Tongue (tissue), 1 donor: ENCODE data around the gene TMEM35A. TPM values are rescaled to one million over a fixed set of nuclear protein-coding genes. Genes with fewer than 3 reads are reported as not detected.

Experiments
- total RNA-seq: library from RNA; depleted of rRNA; stranded (reverse); fragments of >200 nt; gene quantifications from one replicate; pipeline ENCODE4 v1.2.3, GENCODE V29; 2014

The TMEM35A gene
- total RNA-seq, 1 donor from 2014 or later, result 1.7 TPM

Other genes with a start within 250 kb of the TMEM35A start
- gene NOX1, start 204.5 kb upstream of the TMEM35A start, total RNA-seq, result not detected
- 1.0 TPM for gene XKRX, start 150.0 kb upstream of the TMEM35A start, total RNA-seq
- not detected for gene ARL13A, start 109.2 kb upstream of the TMEM35A start, total RNA-seq
- gene TRMT2B, start 26.8 kb upstream of the TMEM35A start, total RNA-seq, result 12.3 TPM
- 11.2 TPM for gene CENPI, start 19.3 kb downstream of the TMEM35A start, total RNA-seq
- 2.1 TPM for gene DRP2, start 140.9 kb downstream of the TMEM35A start, total RNA-seq
- gene TAF7L, start 212.5 kb downstream of the TMEM35A start, total RNA-seq, result 0.82 TPM